Stimulated activated CD4-positive, alpha-beta T cell treated with anti-CD3 and anti-CD28 coated beads, TNF-alpha, amount 100 ng/mL, for 48 hours (primary cell): ENCODE data around the gene RC3H2.

Experiments
- DNase-seq, 3 donors: peaks; one replicate each; pipeline ENCODE4 v3.0.0-alpha.2; 2020; ENCODE audit warnings: low read depth in 3 of 3

Gene RC3H2, protein sequence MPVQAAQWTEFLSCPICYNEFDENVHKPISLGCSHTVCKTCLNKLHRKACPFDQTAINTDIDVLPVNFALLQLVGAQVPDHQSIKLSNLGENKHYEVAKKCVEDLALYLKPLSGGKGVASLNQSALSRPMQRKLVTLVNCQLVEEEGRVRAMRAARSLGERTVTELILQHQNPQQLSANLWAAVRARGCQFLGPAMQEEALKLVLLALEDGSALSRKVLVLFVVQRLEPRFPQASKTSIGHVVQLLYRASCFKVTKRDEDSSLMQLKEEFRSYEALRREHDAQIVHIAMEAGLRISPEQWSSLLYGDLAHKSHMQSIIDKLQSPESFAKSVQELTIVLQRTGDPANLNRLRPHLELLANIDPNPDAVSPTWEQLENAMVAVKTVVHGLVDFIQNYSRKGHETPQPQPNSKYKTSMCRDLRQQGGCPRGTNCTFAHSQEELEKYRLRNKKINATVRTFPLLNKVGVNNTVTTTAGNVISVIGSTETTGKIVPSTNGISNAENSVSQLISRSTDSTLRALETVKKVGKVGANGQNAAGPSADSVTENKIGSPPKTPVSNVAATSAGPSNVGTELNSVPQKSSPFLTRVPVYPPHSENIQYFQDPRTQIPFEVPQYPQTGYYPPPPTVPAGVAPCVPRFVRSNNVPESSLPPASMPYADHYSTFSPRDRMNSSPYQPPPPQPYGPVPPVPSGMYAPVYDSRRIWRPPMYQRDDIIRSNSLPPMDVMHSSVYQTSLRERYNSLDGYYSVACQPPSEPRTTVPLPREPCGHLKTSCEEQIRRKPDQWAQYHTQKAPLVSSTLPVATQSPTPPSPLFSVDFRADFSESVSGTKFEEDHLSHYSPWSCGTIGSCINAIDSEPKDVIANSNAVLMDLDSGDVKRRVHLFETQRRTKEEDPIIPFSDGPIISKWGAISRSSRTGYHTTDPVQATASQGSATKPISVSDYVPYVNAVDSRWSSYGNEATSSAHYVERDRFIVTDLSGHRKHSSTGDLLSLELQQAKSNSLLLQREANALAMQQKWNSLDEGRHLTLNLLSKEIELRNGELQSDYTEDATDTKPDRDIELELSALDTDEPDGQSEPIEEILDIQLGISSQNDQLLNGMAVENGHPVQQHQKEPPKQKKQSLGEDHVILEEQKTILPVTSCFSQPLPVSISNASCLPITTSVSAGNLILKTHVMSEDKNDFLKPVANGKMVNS

DNA sequence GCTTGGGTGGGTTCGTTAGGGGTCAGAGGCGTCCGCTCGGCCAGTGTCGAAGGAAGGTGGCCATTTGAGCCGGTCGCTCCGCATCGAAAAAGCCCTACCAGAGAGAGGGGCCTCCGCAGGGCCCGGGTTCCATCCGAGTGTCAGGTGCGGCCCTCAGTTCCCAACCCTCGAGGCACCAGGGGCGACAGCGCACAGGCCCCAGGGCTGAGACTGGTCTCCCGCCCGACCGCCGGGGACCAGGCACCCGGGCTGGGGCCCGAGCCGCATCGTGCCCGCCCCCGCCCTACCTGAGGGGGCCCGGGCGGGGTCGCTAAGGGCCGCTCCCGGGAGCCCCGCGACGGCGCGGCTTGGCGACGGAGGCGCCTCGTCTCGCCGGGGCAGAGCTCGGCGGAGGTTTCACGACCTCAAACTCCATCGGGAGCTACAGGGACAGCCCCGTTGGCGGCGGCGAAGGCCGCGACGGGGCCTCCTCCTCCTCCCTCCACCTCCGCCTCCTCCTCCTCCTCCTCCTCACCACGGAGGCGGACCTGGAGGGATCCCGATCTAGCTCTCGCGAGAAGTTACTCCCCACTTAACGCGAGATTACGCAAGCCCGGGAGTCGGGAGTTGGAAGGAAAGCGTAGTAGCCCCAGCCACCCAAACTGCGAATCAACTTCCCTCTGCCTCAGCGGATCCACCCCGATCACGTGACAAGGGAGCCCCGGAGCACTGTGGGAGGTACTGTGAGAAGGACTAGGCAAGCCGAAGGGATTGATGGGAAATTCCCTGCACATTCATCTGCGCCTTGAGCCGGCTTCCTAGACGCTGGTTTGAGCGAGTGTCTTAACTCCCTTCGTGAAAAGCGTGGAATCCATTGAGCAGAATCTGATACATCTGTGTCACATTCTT is at the start of gene RC3H2:
RC3H2 (minus strand) TSS at position 537 of the 888 bp plus-strand sequence. CDS start 7,850 bp downstream, outside the sequence.
- peak; percentile 90 to 97 (median 93) for DNase-seq

DNA sequence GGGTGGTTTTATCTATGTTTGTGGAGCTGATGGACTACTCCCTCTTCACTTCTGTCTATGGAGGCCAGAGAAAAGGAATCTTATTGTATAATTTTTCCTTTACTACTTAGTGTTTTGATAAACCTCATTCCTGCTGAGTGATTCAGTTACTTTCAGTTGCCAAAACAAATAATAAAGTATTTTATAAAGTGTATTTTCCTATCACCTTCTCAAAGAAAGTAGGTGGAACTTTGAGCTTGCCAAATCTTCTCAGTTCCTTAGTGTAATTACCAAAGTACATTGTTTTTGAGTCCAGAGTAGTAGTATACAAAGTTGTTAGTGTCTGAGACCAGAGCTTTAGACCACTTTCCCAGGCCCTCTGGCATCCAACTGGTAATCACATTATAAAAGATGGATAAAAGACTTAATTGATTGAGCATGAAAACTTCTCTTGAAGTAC is 49.1 kb upstream of the RC3H2 start:
- no peak for DNase-seq

DNA sequence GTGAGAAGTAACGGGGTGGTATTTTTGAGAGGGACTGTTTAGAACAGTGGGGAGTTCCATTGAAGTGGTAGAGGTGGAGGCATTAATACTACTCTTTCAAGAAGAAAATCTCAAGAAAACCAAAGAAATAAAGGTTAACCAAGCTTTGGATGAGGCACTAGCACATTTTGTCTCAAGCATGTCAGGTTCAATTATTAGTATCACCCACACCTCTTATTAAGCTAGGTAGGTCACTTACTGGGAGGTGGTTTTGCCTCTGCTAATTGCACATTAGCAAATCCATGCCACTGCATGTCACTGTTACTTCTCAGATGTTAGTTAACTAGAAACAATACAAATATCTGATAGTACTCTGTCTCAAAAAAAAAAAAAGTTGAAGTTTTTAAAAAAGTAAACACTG is 45.9 kb upstream of the RC3H2 start:
- no peak for DNase-seq

DNA sequence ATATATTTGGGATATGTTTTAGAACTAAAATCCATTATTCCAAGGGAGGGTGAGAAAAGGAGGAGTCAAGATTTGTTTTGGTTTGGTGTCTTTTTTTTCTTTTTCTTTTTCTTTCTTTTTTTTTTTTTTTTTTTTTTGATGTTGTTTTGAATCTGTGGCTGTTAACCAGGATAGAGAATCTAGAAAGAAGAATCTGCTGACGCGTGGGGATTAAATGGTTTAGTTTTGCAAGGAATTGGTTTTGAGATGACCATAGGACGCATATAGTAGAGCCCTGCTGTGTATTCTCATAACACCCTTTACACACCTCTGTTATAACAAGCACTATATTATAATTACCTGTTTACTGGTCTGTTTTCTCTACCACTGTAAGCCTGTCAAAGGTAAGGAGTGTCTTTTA is 45.1 kb upstream of the RC3H2 start:
- DNase-seq, result no peak

DNA sequence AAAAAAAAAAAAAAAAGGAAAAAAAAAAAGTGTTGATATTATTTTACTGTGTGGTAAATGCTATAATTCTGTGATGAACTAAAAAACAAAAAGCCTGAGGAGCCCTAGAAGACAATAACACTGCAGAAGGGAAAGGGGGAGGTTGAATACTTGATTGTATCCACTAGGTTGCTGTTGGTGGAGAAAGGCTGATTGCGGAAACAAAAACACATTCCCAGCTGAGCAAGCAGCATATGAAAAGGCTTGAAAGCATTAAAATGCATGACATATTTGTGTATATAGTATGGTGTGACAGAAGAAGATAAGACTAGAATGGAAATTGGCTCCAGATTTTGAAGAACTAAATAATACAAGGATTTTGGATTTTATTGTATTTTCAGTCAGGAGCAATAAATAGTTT is 44.5 kb upstream of the RC3H2 start:
- no peak for DNase-seq

DNA sequence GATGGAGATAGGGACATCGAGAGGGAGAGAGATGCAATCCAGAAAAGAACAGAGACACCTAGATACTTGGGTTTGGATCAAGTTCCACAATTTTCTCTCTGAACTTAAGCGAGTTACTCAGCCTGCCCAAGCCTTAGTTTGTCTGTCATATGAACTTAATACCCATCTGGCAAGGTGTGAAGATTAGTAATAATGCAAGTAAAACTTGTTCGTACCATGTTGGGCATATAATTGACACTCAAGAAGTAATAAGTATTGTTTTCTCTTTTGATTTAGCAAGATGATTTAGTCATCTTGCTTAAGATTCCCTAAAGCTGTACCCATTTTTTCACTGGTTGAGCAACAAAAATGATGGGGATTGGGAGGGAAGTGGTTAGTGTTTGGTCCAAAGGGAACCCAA is 43.2 kb upstream of the RC3H2 start:
- DNase-seq, result no peak

DNA sequence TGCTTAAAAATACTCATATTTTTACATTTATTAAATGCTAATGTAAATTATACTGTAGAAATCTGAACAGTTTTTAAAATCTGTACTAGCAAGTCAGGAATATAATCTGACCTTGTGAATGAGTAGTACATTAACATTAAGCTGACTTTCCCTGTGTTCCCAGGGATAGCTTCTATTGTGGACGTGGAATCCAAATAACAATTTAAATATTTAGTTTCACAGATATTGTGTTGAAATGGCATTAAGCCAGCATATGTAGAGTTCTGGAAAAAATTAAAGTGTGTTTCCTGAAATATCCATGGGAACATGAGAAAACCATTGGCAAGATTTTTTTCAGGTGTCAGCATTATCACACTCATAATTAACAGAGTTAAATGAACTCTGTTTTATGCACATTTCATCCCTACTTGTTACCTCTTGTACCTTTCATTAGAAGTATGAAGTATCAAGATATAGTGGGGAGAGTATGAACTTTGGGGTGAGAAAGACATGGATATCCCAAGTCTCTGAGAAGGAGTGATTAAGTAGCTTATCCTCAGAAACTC is 41.4 kb upstream of the RC3H2 start:
- DNase-seq, result no peak

DNA sequence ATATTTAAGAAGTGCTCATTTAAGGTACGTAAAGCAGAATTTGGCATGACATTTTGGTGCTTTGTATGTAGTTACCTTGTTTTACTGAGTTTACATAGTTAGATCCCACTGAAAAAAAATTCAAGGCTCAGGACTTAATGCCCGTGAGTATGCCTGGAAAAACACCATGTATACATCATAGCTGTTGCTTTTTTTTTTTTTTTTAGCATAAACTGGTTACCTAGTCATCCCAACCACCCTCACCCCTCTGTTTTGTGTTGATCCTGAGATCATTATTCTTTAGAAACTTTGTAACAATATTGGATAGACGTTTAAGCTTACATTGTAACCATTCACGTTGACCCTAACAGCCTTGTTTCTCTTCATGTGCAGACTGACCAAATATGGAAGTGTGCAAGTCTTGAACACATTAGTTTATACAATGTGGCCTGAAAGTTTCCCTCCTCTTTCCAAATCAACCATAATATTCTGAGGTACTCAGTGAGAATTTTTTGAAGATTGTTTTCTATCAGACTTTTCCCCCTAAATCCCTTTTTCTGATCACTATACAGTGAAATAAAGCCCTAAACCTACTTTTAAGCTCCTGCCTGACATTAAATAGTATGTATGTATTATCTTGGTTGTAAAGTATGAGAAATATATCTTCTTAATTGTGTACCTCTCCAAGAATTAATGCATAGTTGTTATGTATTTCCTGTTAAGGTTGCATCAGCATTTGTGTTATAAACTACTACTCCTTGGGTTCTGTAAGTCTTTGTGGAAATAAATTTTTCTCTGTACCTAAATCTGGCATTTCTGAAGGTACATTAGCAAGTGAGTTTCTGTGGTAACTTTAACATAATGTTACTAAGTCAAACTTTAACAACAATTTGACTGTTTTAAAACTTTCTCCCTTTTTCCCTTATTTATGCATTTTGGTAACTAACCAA is 40.1 kb upstream of the RC3H2 start:
- DNase-seq, result no peak

DNA sequence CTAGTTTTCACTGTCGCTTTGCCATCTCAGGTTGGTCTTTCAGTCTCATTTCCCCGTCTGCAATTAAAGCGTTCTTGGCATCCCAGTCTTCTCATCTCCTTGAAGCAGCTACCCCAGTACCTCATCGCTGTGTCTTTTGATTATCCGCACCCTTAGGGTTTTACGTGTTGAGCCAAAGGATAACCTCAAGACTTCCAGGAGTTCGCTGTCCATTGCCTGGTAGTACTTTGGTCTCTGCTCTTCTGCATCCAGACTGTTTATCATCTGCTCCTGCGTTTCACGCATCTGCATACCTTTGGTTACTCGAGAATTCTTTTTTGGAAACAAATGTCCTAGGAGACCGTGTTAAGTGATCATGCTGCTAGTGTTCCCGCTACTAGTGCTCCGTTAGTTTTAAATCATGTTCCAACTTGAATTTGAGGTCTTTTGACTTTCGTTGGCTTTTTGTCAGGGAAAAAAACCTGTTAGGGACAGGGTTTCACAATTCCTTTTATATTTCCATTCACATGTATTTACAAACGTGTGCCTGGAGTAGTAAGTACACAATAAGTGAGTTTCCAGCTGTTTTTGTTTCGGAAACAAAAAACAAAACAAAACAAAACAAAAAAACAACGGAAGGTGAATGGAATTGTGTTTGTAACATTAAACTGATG is 36.5 kb upstream of the RC3H2 start:
- no peak for DNase-seq

DNA sequence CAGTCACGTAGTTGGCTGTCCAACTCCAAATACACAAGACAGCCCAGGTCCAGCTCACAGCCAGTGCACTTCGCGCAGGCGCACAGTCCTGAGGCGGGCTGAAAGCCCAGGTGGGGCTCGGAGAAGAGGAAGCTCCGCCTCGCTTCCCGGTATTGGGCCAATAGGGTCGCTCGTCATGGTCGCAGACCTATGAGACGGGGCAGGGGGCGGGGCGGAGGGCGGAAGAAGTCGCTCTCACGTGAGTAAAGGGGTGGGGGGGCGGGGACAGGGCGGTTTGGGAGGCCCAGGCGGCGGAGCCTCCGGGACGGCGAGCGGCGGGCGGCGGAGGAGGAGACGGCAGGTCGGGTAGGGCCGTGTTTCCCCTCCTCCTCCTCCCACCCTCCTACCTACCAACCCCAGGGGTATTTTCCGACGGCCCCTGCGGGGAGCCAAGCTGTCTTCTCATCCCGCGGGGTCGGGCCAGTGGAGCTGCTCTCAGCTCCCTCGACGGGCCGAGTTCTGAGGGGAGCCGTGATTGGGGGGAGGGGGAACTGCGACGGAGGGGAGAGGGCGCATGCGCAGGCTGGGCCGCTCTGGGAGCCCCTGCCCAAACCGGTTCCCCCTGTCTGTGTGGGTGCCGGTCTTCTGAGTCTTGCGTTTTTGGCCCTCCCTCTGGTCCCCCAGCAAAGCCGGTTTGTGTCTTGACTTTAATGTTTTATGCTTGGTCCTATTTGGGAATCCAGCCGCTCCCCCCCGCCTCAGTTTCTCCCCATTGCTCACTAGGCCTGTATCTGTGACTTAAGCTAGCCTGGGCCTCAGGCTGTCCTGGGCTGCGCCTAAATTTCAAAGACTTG is 35.8 kb upstream of the RC3H2 start, which contains the start of gene RABGAP1:
RABGAP1 (plus strand) TSS at position 272 of the 833 bp plus-strand sequence. CDS start 16,040 bp downstream, outside the sequence.
- peak; percentile 96 to 100 (median 98) for DNase-seq

DNA sequence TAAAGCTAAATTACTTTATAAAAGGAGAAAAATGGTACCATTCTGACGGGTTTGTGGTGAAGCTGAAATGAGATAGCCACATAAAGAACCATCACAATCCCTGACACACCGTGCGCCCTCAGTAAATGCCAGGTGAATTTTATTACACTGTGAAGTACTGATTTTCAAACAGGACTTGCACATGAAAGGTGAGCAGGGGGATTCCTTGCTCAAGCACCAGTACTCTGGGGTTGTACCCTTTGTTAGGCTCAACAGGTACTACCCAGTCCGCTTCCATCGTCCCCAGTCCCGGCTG is 35.2 kb upstream of the RC3H2 start:
- no peak for DNase-seq

DNA sequence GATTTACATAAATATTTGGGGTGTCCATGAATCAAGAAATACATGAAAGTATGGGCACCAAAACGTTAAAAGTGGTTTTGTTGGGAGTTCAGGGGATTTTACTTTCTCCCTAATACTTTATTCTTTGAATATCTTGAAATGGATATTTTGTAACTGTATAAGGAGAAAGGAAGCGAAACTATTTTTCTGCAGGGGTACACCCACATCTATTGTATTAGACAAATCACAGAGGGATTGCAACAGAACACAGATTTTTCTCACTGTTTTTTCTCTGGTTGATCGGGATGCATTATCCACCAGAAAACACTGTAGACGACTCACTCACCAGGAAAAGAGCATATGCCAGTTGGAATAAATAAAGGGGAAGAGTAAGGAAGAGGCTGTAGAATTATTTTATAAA is 34.4 kb upstream of the RC3H2 start:
- DNase-seq, result no peak

DNA sequence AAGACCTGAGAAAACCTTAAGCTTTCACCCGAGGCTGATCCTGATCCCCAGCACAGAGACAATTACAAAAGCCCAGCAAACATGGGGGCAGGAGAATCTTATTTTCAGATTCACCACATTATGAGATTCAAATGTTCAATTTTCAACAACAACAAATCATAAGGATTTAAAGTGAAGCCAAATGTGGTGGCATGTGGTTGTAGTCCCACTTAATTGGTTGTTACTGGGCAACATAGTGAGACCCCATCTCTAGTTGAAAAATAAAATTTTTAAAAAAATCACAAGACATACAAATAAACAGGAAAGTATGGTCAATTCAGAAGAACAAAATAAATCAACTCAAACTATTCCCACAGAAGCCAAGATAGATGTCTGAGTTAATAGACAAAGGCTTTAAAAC is 31.7 kb upstream of the RC3H2 start:
- DNase-seq, result no peak

DNA sequence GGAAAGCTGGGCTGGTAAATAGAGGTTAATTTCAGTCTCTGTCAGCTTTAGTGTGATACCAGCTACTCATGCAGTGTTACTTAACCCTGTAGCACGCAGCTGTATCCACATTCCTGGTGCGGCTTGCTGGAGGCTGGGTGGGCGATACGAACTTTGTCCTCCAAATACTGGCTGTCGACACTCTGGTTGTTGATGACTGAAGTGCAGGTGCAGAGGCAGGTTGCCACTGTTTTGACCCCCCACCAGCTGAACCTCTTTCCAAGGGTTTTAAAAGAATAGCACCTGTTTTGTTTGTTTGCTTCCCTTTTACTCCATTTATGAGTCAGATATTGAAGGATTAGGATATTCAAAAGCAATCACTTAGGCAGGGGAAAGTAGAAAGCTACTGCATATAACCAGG is 31.3 kb upstream of the RC3H2 start:
- DNase-seq, result no peak

DNA sequence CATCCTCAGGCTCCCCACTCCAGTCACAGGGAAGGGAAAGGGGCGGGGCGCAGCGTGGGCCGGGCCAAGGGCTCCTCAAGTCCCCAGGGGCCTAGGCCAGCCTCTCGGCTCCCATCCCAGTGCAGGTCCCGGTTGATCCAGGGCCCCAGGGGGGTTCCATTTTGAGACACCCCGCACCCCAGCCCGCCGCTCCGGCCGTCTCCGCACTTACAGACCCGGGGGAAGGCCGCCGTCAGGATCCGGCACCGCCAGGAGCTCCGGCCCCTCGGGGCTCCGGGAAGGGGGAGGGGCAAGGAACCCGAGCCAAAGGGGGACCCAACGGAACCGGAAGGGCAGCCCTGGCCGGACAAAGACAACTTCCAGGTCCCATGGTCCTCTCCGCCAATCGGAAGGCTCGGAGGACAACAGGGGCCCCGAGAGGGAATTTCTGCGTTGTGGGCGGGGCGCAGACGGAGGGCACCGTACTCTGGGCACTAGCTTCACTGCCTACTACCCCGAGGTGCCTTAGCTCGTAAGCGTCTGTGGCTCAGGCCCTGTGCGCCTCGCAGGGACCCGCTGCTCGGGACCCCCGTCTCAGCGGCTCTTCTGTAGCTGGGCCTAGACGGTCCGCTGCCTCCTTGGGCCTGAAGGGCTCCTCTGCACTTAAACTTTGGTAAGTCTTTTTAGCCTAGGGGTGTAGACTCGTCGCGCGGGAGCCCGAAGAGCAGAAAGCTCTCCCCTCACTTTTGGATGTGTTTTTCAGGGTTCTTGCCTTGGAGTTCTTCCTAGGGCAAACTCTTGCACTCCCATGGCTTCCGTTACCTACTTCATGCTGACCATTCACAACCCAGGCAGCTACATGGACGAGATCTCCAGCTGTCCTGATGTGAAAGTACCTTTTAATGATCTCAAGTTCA is 26.3 kb upstream of the RC3H2 start, which contains the start of gene ZBTB26:
ZBTB26 (minus strand) TSS at position 287 of the 896 bp plus-strand sequence. CDS start 11,578 bp downstream, outside the sequence.
- DNase-seq, result peak; percentile 81 to 89 (median 86)

DNA sequence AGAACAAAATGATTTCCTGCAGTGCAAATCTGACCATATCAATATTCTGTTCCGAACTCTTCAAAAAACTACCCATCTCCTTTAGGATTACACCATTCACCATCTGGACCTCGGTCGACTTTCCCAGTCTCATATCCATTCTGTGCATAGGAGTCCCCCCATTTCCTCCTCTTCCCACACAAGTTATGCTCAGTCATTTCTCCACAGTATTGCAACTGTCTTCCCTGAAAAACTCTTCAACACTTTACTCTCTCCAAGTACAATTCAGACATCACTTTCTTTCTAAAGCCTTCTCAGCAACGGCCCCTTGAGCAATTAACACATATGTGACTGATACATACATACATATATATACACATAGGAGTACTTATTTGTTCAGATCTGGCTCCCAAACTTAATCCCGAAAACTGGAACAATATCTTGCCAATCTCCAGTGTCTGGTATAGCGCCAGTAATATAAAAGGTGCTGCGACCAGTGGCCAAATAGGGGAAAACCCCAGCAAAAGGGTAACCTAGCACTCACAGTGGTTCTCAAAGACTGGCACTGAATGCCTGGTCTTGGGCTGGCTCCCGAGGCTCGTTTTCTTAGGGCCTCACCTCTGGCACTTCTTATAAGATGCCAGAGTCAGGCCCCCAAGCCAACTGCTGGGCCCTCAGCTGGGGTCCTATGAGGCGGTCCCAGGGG is 25.5 kb upstream of the RC3H2 start:
- DNase-seq, result no peak
